HG03521 (cell line): ENCODE data around the gene CCDC158.
"Not testable (repeated sequence)": the region's sequence is repeated elsewhere in the genome, so short reads cannot be mapped to it uniquely, and the experiment has no call there.

Source experiments
- ATAC-seq: cut with Tn5 transposase; IDR thresholded peaks from one replicate; pipeline ENCODE4 v1.9.1; 2021; ENCODE audit warnings: mild to moderate bottlenecking, moderate library complexity; ENCODE audit not compliant: unreplicated experiment

CCDC158 gene

GRCh38 chr4:76374798-76375197, 46.1 kb downstream of the CCDC158 start:
- ATAC-seq: no peak

DNA sequence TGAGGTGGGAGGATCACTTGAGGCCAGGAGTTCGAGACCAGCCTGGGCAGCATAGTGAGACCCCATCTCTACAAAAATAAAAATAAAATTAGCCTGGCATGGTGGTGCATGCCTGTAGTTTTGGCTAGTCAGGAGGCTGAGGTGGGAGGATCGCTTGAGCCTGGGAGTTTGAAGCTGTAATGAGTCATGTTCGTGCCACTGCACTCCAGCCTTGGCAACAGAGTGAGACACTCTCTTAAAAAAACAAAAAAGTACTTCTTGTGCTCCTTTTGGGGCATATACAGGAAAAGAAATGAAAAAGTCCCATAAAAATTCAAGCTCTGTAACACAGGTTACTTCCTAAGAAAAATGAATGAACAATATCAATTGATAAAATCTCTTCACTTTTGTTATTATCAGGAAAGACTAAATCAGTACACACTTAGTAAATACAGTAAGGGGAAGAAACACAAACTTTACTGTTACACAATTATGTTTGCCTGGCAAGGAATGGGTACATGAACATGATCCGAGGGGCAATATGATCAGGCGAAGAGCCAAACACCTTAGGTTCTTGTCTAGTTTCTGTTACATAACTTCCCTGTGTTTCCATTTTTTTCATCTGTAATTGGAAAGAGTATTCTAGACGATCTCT, 46.9 kb downstream of the CCDC158 start:
- no peak for ATAC-seq

DNA sequence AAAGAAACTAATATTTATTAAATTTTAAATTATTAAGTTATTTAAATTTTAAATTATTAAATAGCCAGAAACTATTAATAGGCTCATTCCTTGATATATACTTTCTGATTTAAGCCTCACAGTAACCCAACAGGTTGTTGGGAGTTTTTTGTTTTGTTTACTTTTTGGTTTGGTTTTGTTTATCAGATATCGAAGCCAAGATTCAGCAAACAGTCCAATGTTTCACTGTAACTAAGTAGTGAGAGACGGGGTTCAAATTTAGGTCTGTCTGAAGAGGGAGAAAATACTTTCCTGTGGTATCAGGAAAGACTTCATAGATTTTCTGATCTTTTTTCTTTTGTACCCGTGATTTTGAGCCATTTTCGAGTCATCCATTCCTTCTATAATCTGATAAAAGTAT, 54.2 kb downstream of the CCDC158 start:
- ATAC-seq: no peak

DNA sequence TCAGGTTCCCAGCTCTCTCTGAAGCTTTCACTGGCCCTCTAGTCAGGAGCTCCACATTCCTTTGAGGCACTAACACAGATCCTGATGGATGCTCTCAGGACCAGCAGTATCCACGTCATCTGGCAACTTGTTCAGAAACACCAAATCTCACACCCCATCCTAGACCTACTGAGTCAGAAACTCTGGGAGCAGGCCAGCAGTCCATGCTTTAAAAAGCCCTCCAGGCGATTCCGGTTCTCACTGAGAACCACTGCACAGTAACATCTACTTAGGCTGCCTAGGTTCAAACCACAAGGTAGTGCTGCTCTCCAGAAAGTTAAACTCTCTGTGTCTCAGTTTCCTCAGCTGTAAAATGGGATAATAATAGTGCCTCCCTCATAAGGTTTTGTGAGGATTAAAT, 55.3 kb downstream of the CCDC158 start:
- no peak for ATAC-seq

DNA sequence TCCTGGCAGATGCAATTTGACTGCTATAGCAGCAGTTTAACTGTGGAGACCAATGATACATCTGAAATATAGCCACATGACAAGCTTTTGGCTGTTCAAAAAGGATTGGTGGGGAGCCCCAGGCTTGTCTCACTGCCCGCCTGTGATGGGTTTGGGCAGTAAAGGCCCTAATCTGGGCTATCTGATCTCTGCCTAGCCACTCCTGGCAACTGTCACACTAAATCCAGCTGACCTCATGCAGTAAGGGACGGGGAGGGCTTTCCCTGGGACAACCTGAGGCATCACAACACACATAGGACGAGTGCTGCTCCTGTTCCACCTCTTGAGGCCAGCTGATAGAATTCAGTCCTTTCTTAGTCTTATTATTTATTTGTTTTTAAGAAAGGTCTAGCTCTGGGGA, 56.2 kb downstream of the CCDC158 start:
- no peak for ATAC-seq

GRCh38 chr4:76363556-76364290, 57.2 kb downstream of the CCDC158 start:
- ATAC-seq: no peak

- ATAC-seq: no peak
These were observed 59.1 kb downstream of the CCDC158 start for GRCh38 chr4:76361689-76362412.

DNA sequence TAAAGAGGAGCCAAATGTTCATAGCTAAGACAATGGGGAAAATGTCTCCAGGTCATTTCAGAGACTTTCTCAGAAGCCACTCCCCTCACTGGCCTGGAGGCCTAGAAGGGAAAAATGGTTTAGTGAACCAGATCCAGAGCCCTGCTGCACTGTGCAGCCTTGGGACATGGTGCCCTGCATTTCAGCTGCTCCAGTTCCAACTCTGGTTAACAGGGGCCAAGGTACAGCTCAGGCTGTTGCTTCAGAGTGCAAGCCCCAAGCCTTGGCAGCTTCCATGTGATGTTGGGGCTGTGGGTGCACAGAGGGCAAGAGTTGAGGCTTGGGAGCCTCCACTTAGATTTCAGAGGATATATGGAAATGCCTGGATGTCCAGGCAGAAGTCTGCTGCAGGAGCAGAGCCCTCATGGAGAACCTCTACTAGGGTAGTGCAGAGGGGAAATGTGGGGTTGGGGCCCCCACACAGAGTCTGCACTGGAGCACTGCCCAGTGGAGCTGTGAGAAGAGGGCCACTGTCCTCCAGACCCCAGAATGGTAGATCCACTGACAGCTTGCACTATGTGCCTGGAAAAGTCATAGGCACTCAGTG, 61.0 kb downstream of the CCDC158 start:
- ATAC-seq: not testable (repeated sequence)

GRCh38 chr4:76357981-76358380, 63.0 kb downstream of the CCDC158 start:
- ATAC-seq: no peak

- ATAC-seq: no peak
These were observed 66.1 kb downstream of the CCDC158 start for GRCh38 chr4:76354517-76355473.

- ATAC-seq: no peak
These were observed 78.1 kb downstream of the CCDC158 start for GRCh38 chr4:76342803-76343202.

DNA sequence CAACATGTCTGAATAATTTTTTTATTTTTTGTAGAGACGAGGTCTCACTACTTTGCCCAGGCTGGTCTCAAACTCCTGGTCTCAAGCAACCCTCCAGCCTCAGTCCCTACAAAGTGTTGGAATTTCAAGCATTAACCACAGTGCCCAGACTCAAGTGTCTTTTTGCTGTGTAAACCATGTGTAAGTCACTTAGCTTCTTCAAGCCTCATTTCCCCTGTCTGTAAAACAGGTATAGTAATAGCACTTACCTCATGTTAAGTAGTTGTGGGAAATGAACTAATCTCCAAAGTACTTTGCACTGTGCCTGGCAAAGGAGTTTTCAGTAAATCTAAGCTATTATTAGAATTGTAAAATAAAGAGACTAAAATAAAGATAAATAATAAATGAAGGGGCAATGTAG, 78.8 kb downstream of the CCDC158 start:
- ATAC-seq: no peak

GRCh38 chr4:76341063-76341462, 79.9 kb downstream of the CCDC158 start:
- ATAC-seq: no peak

DNA sequence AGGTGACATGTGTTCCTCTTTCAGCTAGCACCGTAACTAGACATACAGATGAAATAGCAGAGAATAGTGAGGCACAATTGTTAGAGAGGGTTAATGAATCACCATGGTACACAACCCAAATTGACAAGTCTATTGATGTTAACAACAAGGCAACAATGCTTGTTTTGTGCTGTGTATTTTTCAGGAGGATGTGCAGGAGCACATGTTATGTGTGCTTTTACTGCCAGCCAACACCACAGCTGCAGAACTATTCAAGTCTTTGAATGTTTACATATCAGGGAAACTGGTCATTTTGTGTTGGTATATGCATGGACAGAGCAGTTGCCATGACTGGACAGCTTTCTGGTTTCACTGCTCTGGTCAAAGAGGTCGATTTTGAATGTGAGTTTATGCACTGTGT, 81.6 kb downstream of the CCDC158 start:
- no peak for ATAC-seq

DNA sequence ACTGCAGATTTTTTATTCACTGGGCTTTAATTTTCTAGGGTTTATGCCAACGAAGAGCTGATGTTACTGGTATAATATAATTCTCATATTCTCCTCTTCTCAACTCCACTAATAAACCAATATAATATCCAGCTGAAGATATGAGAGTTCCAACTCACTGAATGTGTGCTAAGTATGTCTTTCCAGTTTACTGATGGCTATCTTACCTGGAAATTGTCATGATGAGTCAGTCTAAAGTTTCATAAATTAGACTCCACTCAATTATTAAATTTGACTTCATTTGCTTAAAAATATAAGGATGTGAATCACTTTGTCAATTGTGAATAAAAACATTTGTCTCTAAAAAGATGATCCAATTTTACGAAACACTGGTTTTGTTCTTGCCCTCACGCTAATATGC, 86.1 kb downstream of the CCDC158 start:
- no peak for ATAC-seq

DNA sequence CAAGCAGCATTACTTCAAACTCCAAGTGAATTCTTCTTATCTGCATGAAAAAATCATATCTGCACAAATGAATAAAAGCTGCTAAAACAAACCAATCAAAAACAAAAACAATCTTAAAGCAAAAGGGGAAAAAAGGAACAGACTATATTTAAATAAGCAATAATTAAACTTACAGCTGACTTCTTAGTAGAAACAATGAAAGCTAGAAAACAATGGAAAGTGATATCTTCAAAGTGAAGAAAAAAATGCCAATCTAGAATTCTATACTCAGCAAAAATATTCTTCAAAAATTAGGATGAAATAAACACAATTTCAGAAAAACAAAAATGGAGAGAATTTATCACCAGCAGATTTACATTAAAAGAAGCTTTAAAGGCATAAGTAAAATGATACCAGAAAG, 94.4 kb downstream of the CCDC158 start:
- no peak for ATAC-seq

DNA sequence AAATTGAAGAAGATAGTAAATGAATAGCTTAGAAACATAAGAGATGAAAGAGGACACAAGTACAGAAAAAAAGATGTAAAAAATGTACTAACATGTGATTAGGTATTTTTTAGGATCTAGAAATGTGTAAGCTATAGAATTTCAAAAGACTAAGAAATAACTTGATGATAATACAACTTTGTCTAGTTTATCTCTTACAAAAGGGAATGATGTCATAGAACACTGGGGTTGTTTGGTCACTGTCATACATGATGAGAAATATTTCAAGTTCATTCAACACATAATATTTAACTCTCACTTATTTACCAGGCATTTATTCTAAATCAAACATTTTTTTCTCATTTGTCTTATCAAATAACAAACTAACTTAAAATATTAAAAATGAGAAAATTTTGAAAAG, 95.9 kb downstream of the CCDC158 start:
- no peak for ATAC-seq

GRCh38 chr4:76322236-76322635, 98.7 kb downstream of the CCDC158 start:
- no peak for ATAC-seq

- ATAC-seq: no peak
These were observed 104.8 kb downstream of the CCDC158 start for GRCh38 chr4:76316131-76316530.

GRCh38 chr4:76315267-76315918, 105.5 kb downstream of the CCDC158 start:
- ATAC-seq: no peak
